H9 (cell line): ENCODE results near the gene TSLP. TPM values are rescaled to one million over a fixed set of nuclear protein-coding genes. Genes with fewer than 3 reads are reported as not detected.

ENCODE experiments used
- DNase-seq: peaks from one replicate; pipeline ENCODE4 v3.0.0-alpha.2; 2017
- H2AFZ ChIP-seq: one replicate; pipeline ENCODE4 v1.6.1; 2013; ENCODE audit warnings: mild to moderate bottlenecking, low read length, control low read depth, moderate library complexity
- H2AK5ac ChIP-seq: 2 replicates; pipeline ENCODE4 v1.6.1; 2013; ENCODE audit warnings: low read length, control low read depth, mixed read lengths; ENCODE audit not compliant: insufficient read length
- H2BK120ac ChIP-seq: one replicate; pipeline ENCODE4 v1.6.1; 2013; ENCODE audit warnings: low read depth, mild to moderate bottlenecking, low read length, control low read depth, inconsistent platforms; ENCODE audit not compliant: poor library complexity, severe bottlenecking
- H2BK12ac ChIP-seq: 2 replicates; pipeline ENCODE4 v1.6.1; 2013; ENCODE audit warnings: low read length, control low read depth, mixed read lengths, low read depth; ENCODE audit not compliant: insufficient read length
- H2BK15ac ChIP-seq: 2 replicates; pipeline ENCODE4 v1.6.1; 2013; ENCODE audit warnings: low read depth, low read length, control low read depth
- H2BK20ac ChIP-seq: one replicate; pipeline ENCODE4 v1.6.1; 2013; ENCODE audit warnings: low read depth, mild to moderate bottlenecking, low read length, control low read depth, inconsistent platforms; ENCODE audit not compliant: poor library complexity, severe bottlenecking
- H2BK5ac ChIP-seq: 2 replicates; pipeline ENCODE4 v1.6.1; 2013; ENCODE audit warnings: low read length, control low read depth, mixed read lengths; ENCODE audit not compliant: insufficient read length
- H3K14ac ChIP-seq: 2 replicates; pipeline ENCODE4 v1.6.1; 2013; ENCODE audit warnings: low read length, control low read depth; ENCODE audit not compliant: insufficient read depth
- H3K18ac ChIP-seq: 2 replicates; pipeline ENCODE4 v1.6.1; 2013; ENCODE audit warnings: low read depth, mild to moderate bottlenecking, mixed read lengths, low read length, control low read depth; ENCODE audit not compliant: insufficient read length
- H3K23ac ChIP-seq: 2 replicates; pipeline ENCODE4 v1.6.1; 2013; ENCODE audit warnings: low read length, control low read depth, mixed read lengths, low read depth; ENCODE audit not compliant: insufficient read length
- H3K23me2 ChIP-seq: 2 replicates; pipeline ENCODE4 v1.6.1; 2013; ENCODE audit warnings: low read depth, mild to moderate bottlenecking, mixed read lengths, low read length, control low read depth; ENCODE audit not compliant: insufficient read length, poor library complexity, severe bottlenecking
- H3K27ac ChIP-seq: 2 replicates; pipeline ENCODE4 v1.5.1; 2013; ENCODE audit warnings: low read length, control low read depth, mixed read lengths, low read depth; ENCODE audit not compliant: insufficient read length
- H3K27me3 ChIP-seq: 2 replicates; pipeline ENCODE4 v1.6.1; 2013; ENCODE audit warnings: low read length, control low read depth, inconsistent platforms; ENCODE audit not compliant: insufficient read depth
- H3K4ac ChIP-seq: 2 replicates; pipeline ENCODE4 v1.6.1; 2013; ENCODE audit warnings: low read depth, mild to moderate bottlenecking, control low read depth, inconsistent platforms, low read length, moderate library complexity
- H3K4me1 ChIP-seq: 2 replicates; pipeline ENCODE4 v1.6.1; 2013; ENCODE audit warnings: low read length, control low read depth, inconsistent platforms; ENCODE audit not compliant: insufficient read depth
- H3K4me2 ChIP-seq: 2 replicates; pipeline ENCODE4 v1.6.1; 2013; ENCODE audit warnings: low read length, control low read depth, mixed read lengths; ENCODE audit not compliant: insufficient read length, insufficient read depth
- H3K56ac ChIP-seq: 2 replicates; pipeline ENCODE4 v1.6.1; 2013; ENCODE audit warnings: low read depth, mild to moderate bottlenecking, mixed read lengths, low read length, control low read depth; ENCODE audit not compliant: insufficient read length
- H3K79me1 ChIP-seq: 2 replicates; pipeline ENCODE4 v1.6.1; 2013; ENCODE audit warnings: low read depth, mild to moderate bottlenecking, moderate library complexity, low read length, control low read depth, inconsistent platforms; ENCODE audit not compliant: insufficient read depth, poor library complexity, severe bottlenecking
- H3K79me2 ChIP-seq: 2 replicates; pipeline ENCODE4 v1.6.1; 2013; ENCODE audit warnings: low read length, control low read depth, inconsistent platforms; ENCODE audit not compliant: insufficient read depth
- H3K9ac ChIP-seq: 2 replicates; pipeline ENCODE4 v1.6.1; 2013; ENCODE audit warnings: low read length, control low read depth, mixed read lengths; ENCODE audit not compliant: insufficient read length; ENCODE audit errors: extremely low read depth
- H3K9me3 ChIP-seq: one replicate; pipeline ENCODE4 v1.6.1; 2013; ENCODE audit warnings: low read depth, low read length, inconsistent platforms; ENCODE audit not compliant: control insufficient read depth
- H3T11ph ChIP-seq: one replicate; pipeline ENCODE4 v1.6.1; 2013; ENCODE audit warnings: mild to moderate bottlenecking, low read length, control low read depth, inconsistent platforms
- H4K20me1 ChIP-seq: one replicate; pipeline ENCODE4 v1.6.1; 2013; ENCODE audit not compliant: control insufficient read depth, insufficient read length, insufficient read depth
- H4K5ac ChIP-seq: 2 replicates; pipeline ENCODE4 v1.6.1; 2013; ENCODE audit warnings: low read depth, mild to moderate bottlenecking, mixed read lengths, low read length, control low read depth; ENCODE audit not compliant: insufficient read length
- H4K8ac ChIP-seq: replicated peaks from 2 replicates; pipeline ENCODE4 v1.6.1; 2013; ENCODE audit warnings: low read length, control low read depth, mixed read lengths, low read depth; ENCODE audit not compliant: insufficient read length
- H4K91ac ChIP-seq: 2 replicates; pipeline ENCODE4 v1.6.1; 2013; ENCODE audit warnings: low read depth, mild to moderate bottlenecking, moderate library complexity, mixed read lengths, low read length, control low read depth; ENCODE audit not compliant: insufficient read length
- H3K27ac Mint-ChIP-seq, 3 experiments: 2 replicates in 2 of 3; 3 replicates in 1 of 3; pipeline ENCODE4 v1.8.0; 2020 to 2021; ENCODE audit warnings: mixed read lengths in 3 of 3, mild to moderate bottlenecking in 1 of 3, moderate library complexity in 1 of 3
- H3K27me3 Mint-ChIP-seq: 2 replicates; pipeline ENCODE4 v1.8.0; 2021; ENCODE audit warnings: low read depth, mild to moderate bottlenecking, moderate library complexity, mixed read lengths
- H3K36me3 Mint-ChIP-seq, 3 experiments: 2 replicates in 2 of 3; 3 replicates in 1 of 3; pipeline ENCODE4 v1.8.0; 2020 to 2021; ENCODE audit warnings: low read depth in 3 of 3, mixed read lengths in 3 of 3; ENCODE audit not compliant: insufficient read depth in 1 of 3
- H3K4me1 Mint-ChIP-seq, 2 experiments: 2 replicates each; pipeline ENCODE4 v1.8.0; 2020; ENCODE audit warnings: mixed read lengths in 2 of 2
- H3K4me3 Mint-ChIP-seq, 2 experiments: 2 replicates in 1 of 2; 3 replicates in 1 of 2; pipeline ENCODE4 v1.8.0; 2020 to 2021; ENCODE audit warnings: mild to moderate bottlenecking in 2 of 2, mixed read lengths in 2 of 2, moderate library complexity in 1 of 2
- H3K9me3 Mint-ChIP-seq, 2 experiments: 2 replicates in 1 of 2; 3 replicates in 1 of 2; pipeline ENCODE4 v1.8.0; 2020; ENCODE audit warnings: mild to moderate bottlenecking in 2 of 2, mixed read lengths in 2 of 2, moderate library complexity in 1 of 2
- CTCF ChIP-seq: fragments of 200-600 bp; sonication (generic); conservative IDR thresholded peaks from 3 replicates; pipeline ENCODE4 v1.8.0; 2021; ENCODE audit warnings: antibody characterized with exemption, mild to moderate bottlenecking
- WGBS: extraction: QIAGEN DNeasy Blood & Tissue Kit; methylation state at CpG from one replicate; pipeline ENCODE4 v1.1.7; 2013; ENCODE audit warnings: missing lambda C conversion rate, low lambda C conversion rate, mixed read lengths; ENCODE audit not compliant: insufficient read length; ENCODE audit errors: extremely low coverage; 5-methylcytosine and 5-hydroxymethylcytosine counted together
- total RNA-seq: library from RNA; stranded (reverse); gene quantifications from 2 replicates; pipeline ENCODE4 v1.2.1, GENCODE V29; 2021

The TSLP gene
- total RNA-seq, 1 experiment from 2014 or later = 0.63 TPM

GRCh38 chr5:111022301-111022700, 49.2 kb upstream of the TSLP start:
- H3K23me2 ChIP-seq = no peaks in the 10 kb centered on the region
- H4K8ac ChIP-seq = no peak overlapping the region
- Mint-ChIP-seq H3K27ac (no peak overlapping the region), H3K36me3 (no peaks in the 10 kb centered on the region), H3K4me1 (no peaks in the 10 kb centered on the region), H3K4me3 (no peak overlapping the region), H3K9me3 (no peaks in the 10 kb centered on the region), H3K27me3 (no peaks in the 10 kb centered on the region)
- no peak overlapping the region for H2AK5ac ChIP-seq
- no peak overlapping the region for H3K18ac ChIP-seq
- H2BK12ac ChIP-seq = no peak overlapping the region
- H3K9ac ChIP-seq = no peak overlapping the region
- H3T11ph ChIP-seq = no peak overlapping the region
- no peaks in the 10 kb centered on the region for H3K79me2 ChIP-seq
- H2BK5ac ChIP-seq = no peak overlapping the region
- DNase-seq = no peak
- no peak overlapping the region for H3K14ac ChIP-seq
- H2BK120ac ChIP-seq = no peak overlapping the region
- H4K5ac ChIP-seq = no peak overlapping the region
- H3K4ac ChIP-seq = no peak overlapping the region
- H4K20me1 ChIP-seq = no peaks in the 10 kb centered on the region
- no peak overlapping the region for H3K4me2 ChIP-seq
- no peak overlapping the region for H3K27ac ChIP-seq
- no peaks in the 10 kb centered on the region for H3K27me3 ChIP-seq
- H3K23ac ChIP-seq = no peak overlapping the region
- no peak overlapping the region for H2AFZ ChIP-seq
- no peak overlapping the region for H2BK15ac ChIP-seq
- H3K4me1 ChIP-seq = no peaks in the 10 kb centered on the region
- H3K9me3 ChIP-seq = no peaks in the 10 kb centered on the region
- H3K79me1 ChIP-seq = no peaks in the 10 kb centered on the region
- no peak overlapping the region for H3K56ac ChIP-seq
- no peak for TF ChIP-seq CTCF
- WGBS = no CpG with 5 or more reads among the region's 5 CpGs
- no peak overlapping the region for H2BK20ac ChIP-seq
- H4K91ac ChIP-seq = no peak overlapping the region
